IPS-18a (cell line): ENCODE data around the gene GBA3.

Experiments used
- H3K27ac ChIP-seq: one replicate; pipeline ENCODE4 v1.5.1; 2013; ENCODE audit warnings: low read length
- H3K27me3 ChIP-seq: one replicate; pipeline ENCODE4 v1.6.1; 2013; ENCODE audit warnings: mild to moderate bottlenecking, low read length; ENCODE audit not compliant: control insufficient read depth, insufficient read depth
- H3K36me3 ChIP-seq: one replicate; pipeline ENCODE4 v1.6.1; 2013; ENCODE audit warnings: low read depth, low read length; ENCODE audit not compliant: control insufficient read depth
- H3K4me1 ChIP-seq: one replicate; pipeline ENCODE4 v1.6.1; 2013; ENCODE audit warnings: low read depth, low read length; ENCODE audit not compliant: control insufficient read depth
- H3K4me3 ChIP-seq: one replicate; pipeline ENCODE4 v1.5.1; 2013; ENCODE audit warnings: low read length
- H3K9ac ChIP-seq: one replicate; pipeline ENCODE4 v1.6.1; 2013; ENCODE audit warnings: mild to moderate bottlenecking, low read length, moderate library complexity
- H3K9me3 ChIP-seq: one replicate; pipeline ENCODE4 v1.6.1; 2013; ENCODE audit warnings: low read depth, low read length; ENCODE audit not compliant: control insufficient read depth

Gene GBA3

GRCh38 chr4:22692736-22693135 is at the start of gene GBA3:
TSS of gene GBA3 (plus strand) at chr4:22692937.
- no peaks in the 10 kb centered on the region for H3K27me3 ChIP-seq
- H3K4me3 ChIP-seq, result no peak within 1 kb of the TSS
- H3K36me3 ChIP-seq, result no peaks in the 10 kb centered on the region
- no peak within 1 kb of the TSS for H3K27ac ChIP-seq
- H3K4me1 ChIP-seq, result no peaks in the 10 kb centered on the region
- H3K9me3 ChIP-seq, result no peaks in the 10 kb centered on the region
- no peak within 1 kb of the TSS for H3K9ac ChIP-seq

- no peaks in the 10 kb centered on the region for H3K9me3 ChIP-seq
- H3K4me3 ChIP-seq, result no peak overlapping the region
- no peak overlapping the region for H3K9ac ChIP-seq
- H3K27ac ChIP-seq, result no peak overlapping the region
- H3K27me3 ChIP-seq, result no peaks in the 10 kb centered on the region
- H3K4me1 ChIP-seq, result no peaks in the 10 kb centered on the region
- H3K36me3 ChIP-seq, result no peaks in the 10 kb centered on the region
These were observed 48.8 kb upstream of the GBA3 start for GRCh38 chr4:22643952-22644351.

DNA sequence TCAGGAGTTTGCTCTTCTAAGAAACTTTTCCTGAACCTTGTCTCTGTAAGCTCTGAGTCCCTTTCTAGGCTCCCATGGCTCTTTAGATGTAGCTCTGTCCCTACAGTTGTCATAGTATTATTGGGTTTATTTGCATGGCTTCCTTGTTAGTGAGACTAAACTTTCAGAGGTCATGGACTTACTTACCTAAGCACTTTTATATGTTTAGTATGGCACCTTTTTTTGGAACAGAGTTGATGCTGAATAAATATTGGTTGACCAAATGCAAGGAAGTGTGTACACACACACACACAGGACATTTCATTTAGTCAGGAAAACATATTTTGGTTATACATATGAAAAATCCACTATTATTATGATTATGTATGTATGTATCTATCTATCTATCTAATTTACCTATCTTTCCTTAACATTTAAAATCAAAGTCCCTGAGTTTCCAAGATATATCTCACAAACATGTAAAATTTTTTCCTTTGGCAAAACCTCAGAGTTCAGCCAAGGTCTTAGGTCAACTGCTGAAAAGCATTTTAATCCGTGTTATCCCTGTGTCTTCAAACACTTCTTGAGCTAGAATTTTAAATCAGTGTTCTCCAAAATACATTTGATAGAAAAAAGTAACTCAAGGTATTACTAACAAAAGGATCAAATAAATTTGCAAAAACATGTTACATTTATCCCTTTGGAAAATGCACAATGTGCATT is 47.1 kb upstream of the GBA3 start:
- Histone ChIP-seq H3K36me3 (no peaks in the 10 kb centered on the region), H3K9ac (no peak overlapping the region), H3K9me3 (no peaks in the 10 kb centered on the region), H3K27ac (no peak overlapping the region), H3K4me3 (no peak overlapping the region), H3K27me3 (no peaks in the 10 kb centered on the region), H3K4me1 (no peaks in the 10 kb centered on the region)

GRCh38 chr4:22648996-22649395 is 43.7 kb upstream of the GBA3 start:
- no peaks in the 10 kb centered on the region for H3K27me3 ChIP-seq
- H3K27ac ChIP-seq, result no peak overlapping the region
- no peak overlapping the region for H3K4me3 ChIP-seq
- no peak overlapping the region for H3K9ac ChIP-seq
- H3K4me1 ChIP-seq, result no peaks in the 10 kb centered on the region
- no peaks in the 10 kb centered on the region for H3K9me3 ChIP-seq
- H3K36me3 ChIP-seq, result no peaks in the 10 kb centered on the region

- no peaks in the 10 kb centered on the region for H3K36me3 ChIP-seq
- H3K9ac ChIP-seq, result no peak overlapping the region
- no peak overlapping the region for H3K4me3 ChIP-seq
- no peaks in the 10 kb centered on the region for H3K27me3 ChIP-seq
- no peaks in the 10 kb centered on the region for H3K9me3 ChIP-seq
- H3K4me1 ChIP-seq, result no peaks in the 10 kb centered on the region
- H3K27ac ChIP-seq, result no peak overlapping the region
These were observed 42.0 kb upstream of the GBA3 start for GRCh38 chr4:22650771-22651170.

DNA sequence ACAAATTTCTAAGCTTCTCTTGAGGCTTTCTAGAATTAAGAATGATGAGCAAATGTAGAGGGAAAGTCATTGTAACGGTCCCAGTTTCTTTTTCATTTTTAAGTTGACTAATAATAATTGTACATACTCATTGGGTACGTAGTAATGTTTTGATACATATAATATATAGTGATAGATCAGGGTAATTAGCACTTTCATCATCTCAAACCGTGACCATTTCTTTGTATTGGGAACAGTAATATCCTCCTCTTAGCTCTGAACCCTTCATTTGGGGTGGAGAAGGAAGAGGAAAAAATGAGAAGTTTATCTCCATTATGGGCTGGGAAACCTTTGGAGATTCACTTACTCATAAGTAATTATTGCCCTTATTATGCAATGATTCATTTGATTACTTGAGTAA is 39.0 kb upstream of the GBA3 start:
- Histone ChIP-seq H3K9ac (no peak overlapping the region), H3K27me3 (no peaks in the 10 kb centered on the region), H3K27ac (no peak overlapping the region), H3K4me3 (no peak overlapping the region), H3K9me3 (no peaks in the 10 kb centered on the region), H3K36me3 (no peaks in the 10 kb centered on the region), H3K4me1 (no peaks in the 10 kb centered on the region)

DNA sequence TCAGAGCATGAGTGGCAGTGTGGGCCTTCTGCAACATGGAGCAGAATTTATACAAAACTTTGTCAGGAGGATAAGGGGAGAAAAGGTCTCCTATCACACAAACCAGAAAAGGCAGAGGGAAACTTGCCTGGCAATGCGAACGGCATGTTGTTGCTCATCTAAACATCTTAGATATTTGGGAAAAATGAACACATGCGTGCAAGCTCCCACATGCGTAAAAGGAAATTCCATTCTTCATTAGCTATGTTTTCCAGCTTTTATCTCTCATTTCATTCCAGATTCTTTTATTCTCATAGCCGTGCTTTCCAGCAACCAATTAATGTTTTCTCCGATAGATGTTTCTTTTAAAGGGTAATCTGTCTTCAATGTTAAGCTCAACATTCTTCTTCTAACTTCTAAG is 31.3 kb upstream of the GBA3 start:
- H3K27me3 ChIP-seq, result no peaks in the 10 kb centered on the region
- no peaks in the 10 kb centered on the region for H3K36me3 ChIP-seq
- no peak overlapping the region for H3K4me3 ChIP-seq
- H3K4me1 ChIP-seq, result no peaks in the 10 kb centered on the region
- H3K27ac ChIP-seq, result no peak overlapping the region
- no peaks in the 10 kb centered on the region for H3K9me3 ChIP-seq
- no peak overlapping the region for H3K9ac ChIP-seq

GRCh38 chr4:22667332-22667940 is 25.3 kb upstream of the GBA3 start:
- Histone ChIP-seq H3K27me3 (no peaks in the 10 kb centered on the region), H3K4me1 (no peaks in the 10 kb centered on the region), H3K9ac (no peak overlapping the region), H3K36me3 (no peaks in the 10 kb centered on the region), H3K27ac (no peak overlapping the region), H3K4me3 (no peak overlapping the region), H3K9me3 (no peaks in the 10 kb centered on the region)

- no peaks in the 10 kb centered on the region for H3K36me3 ChIP-seq
- no peaks in the 10 kb centered on the region for H3K9me3 ChIP-seq
- no peaks in the 10 kb centered on the region for H3K27me3 ChIP-seq
- no peak overlapping the region for H3K9ac ChIP-seq
- no peak overlapping the region for H3K4me3 ChIP-seq
- H3K4me1 ChIP-seq, result no peaks in the 10 kb centered on the region
- H3K27ac ChIP-seq, result no peak overlapping the region
These were observed 24.4 kb upstream of the GBA3 start for GRCh38 chr4:22668301-22668700.

DNA sequence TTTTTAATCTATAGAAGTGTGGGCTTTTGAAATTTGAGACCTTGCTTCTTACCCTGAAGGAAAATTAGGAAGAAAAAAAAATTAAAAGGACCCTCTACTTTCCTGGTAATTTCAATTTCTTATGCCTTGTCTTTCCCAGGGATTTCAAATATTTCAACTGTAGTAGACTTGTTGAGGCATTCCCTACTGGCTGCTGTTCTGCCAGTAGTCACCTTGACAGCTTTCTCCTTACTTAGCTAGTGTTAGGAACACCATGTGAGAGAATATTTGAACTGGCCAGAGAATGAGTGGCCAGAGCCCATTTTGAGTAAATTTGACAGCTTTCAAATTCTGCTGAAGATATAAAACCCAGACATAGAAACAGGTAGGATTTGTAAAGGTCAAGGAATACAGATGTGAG is 24.0 kb upstream of the GBA3 start:
- Histone ChIP-seq H3K27ac (no peak overlapping the region), H3K9ac (no peak overlapping the region), H3K4me1 (no peaks in the 10 kb centered on the region), H3K27me3 (no peaks in the 10 kb centered on the region), H3K36me3 (no peaks in the 10 kb centered on the region), H3K9me3 (no peaks in the 10 kb centered on the region), H3K4me3 (no peak overlapping the region)

DNA sequence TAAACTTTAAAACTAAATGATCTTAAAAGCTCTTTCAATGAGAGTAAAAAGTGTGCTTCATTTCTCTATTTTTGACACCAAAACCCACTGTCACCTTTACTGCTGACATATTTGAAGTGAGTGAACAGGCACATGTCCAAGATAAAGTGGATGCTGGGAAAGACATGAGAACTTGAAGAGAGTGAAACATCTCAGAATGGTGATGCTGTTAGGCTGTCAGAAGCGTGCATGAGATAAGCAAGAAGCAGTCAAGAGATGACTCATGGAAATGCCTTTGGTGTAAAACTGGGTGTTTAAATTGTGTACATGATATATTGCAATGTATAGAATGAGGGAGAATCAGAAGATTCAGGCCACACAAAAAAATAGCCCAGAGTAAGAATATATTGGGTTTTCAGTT is 21.8 kb upstream of the GBA3 start:
- no peaks in the 10 kb centered on the region for H3K27me3 ChIP-seq
- H3K4me1 ChIP-seq, result peaks cover 4% of the 10 kb centered on the region
- no peak overlapping the region for H3K9ac ChIP-seq
- no peak overlapping the region for H3K4me3 ChIP-seq
- no peak overlapping the region for H3K27ac ChIP-seq
- H3K36me3 ChIP-seq, result no peaks in the 10 kb centered on the region
- H3K9me3 ChIP-seq, result no peaks in the 10 kb centered on the region

- Histone ChIP-seq H3K36me3 (no peaks in the 10 kb centered on the region), H3K27ac (no peak overlapping the region), H3K9ac (no peak overlapping the region), H3K9me3 (no peaks in the 10 kb centered on the region), H3K27me3 (no peaks in the 10 kb centered on the region), H3K4me3 (no peak overlapping the region), H3K4me1 (peaks cover 4% of the 10 kb centered on the region)
These were observed 20.2 kb upstream of the GBA3 start for GRCh38 chr4:22672519-22672918.
